Mononuclear cell (primary cell): ENCODE data around the gene FASTKD3. TPM values are rescaled to one million over a fixed set of nuclear protein-coding genes. Genes with fewer than 3 reads are reported as not detected.

Source experiments
- H3K27me3 ChIP-seq: 2 replicates; pipeline ENCODE4 v1.6.0; 2011; ENCODE audit warnings: low read length, control low read depth; ENCODE audit not compliant: insufficient read depth
- H3K4me1 ChIP-seq: 2 replicates; pipeline ENCODE4 v1.5.1; 2011; ENCODE audit warnings: mild to moderate bottlenecking, low read length, control low read depth; ENCODE audit not compliant: insufficient read depth
- H3K4me3 ChIP-seq: 2 replicates; pipeline ENCODE4 v1.5.1; 2011; ENCODE audit warnings: mild to moderate bottlenecking, low read length, moderate library complexity
- H3K9me3 ChIP-seq: 2 replicates; pipeline ENCODE4 v1.5.1; 2011; ENCODE audit warnings: low read depth, mild to moderate bottlenecking, control low read depth, low read length
- total RNA-seq: library from RNA; depleted of rRNA; stranded (reverse); fragments of >200 nt; gene quantifications from one replicate; pipeline ENCODE4 v1.2.3, GENCODE V29; 2012

Gene FASTKD3
- total RNA-seq, 1 donor, result 9.2 TPM

DNA sequence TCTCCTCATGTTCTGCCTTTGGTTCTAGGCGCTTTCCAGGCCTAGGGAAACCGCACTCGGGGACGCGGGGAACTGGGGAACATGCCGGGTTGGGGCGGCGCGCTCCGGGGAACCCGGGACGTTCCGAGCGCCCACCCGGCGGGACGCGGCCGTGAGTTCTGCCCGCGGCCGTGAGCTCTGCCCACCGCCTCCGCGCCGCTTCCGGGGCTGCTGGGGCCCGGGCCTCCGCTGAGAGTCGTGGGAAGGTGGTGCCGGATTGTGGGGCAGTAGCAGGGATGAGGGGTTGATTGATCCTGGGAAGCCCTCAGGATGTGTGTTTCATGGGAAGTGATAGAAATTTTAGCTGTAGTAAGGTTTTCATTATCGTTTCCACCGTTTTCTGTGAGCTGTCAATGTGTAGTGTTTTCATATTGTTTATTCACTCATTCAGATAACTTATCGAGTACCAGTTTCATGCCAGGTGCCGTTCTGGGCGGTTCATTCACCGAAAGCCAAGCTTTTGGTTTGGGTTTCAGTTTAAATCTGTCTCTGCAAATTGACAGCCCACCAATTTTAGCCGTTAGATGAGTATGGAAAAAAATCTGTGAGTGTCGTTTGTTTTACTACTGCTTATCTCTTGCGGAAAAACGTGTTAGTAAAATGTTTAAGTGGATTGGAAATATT is 774 bp upstream of the FASTKD3 start:
- no peaks in the 10 kb centered on the region for H3K27me3 ChIP-seq
- H3K9me3 ChIP-seq, result no peaks in the 10 kb centered on the region
- peaks cover 32% of the 10 kb centered on the region for H3K4me1 ChIP-seq
- peak overlapping the region; percentile 75 for H3K4me3 ChIP-seq

DNA sequence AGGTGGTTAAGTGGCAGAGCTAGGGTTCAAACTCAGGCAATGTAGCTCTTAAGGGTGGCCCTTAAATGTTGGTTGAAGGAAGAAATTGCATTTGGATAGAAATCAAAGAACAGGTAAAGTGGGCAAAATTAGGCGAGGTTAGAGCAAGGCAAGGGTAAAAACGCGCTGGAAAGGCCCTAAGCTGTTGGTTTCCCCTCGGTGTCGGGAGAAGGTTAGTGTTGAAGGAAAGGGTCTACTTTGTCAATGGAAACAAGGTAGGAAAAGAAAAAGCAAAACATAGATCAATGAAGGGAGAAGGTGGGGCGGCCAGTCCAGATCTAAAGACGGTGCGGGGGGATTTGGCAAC is 431 bp downstream of the FASTKD3 start:
- H3K9me3 ChIP-seq, result no peaks in the 10 kb centered on the region
- H3K4me3 ChIP-seq, result peak overlapping the region; percentile 75
- H3K4me1 ChIP-seq, result peaks cover 32% of the 10 kb centered on the region
- no peaks in the 10 kb centered on the region for H3K27me3 ChIP-seq

DNA sequence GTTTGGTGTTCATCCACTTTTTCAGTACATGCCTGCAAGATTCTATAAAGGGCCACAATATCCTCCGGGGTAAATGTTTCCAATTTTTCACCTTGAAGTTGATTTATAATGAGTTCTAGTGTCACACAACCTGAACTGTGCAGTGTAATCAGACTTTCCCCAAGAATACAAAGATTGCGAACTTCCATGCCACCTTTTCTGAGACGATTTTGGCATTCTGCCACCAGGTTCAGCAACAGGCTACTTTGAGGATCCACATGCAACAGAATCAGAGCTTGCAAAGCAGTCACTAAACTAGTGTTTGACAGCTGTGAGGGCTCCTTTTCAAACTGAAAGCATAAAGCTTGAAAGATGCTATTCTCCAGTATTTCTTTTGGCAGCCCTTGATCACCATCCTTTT is 1.6 kb downstream of the FASTKD3 start:
- H3K27me3 ChIP-seq, result no peaks in the 10 kb centered on the region
- no peaks in the 10 kb centered on the region for H3K9me3 ChIP-seq
- H3K4me3 ChIP-seq, result no peak overlapping the region
- peaks cover 32% of the 10 kb centered on the region for H3K4me1 ChIP-seq

DNA sequence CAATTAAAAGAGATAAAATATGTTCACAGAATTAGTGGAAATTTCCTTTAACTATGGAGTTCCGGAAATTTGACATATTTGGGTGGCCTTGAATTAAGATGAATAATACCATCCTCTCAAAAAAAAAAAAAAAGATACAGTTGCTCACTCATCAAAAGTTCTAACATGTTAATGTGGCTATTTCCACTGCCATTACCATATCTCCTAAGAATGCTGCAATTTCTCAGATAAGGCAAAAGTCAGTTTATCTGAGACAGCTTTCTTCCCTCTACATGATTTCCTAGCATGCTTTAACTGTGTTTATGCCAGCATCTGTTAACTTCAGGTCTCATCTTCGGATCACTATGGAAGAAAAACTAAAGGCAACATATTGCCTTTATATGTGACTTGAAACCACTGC is 2.6 kb downstream of the FASTKD3 start:
- no peak overlapping the region for H3K4me3 ChIP-seq
- H3K9me3 ChIP-seq, result no peaks in the 10 kb centered on the region
- peaks cover 26% of the 10 kb centered on the region for H3K4me1 ChIP-seq
- no peaks in the 10 kb centered on the region for H3K27me3 ChIP-seq

DNA sequence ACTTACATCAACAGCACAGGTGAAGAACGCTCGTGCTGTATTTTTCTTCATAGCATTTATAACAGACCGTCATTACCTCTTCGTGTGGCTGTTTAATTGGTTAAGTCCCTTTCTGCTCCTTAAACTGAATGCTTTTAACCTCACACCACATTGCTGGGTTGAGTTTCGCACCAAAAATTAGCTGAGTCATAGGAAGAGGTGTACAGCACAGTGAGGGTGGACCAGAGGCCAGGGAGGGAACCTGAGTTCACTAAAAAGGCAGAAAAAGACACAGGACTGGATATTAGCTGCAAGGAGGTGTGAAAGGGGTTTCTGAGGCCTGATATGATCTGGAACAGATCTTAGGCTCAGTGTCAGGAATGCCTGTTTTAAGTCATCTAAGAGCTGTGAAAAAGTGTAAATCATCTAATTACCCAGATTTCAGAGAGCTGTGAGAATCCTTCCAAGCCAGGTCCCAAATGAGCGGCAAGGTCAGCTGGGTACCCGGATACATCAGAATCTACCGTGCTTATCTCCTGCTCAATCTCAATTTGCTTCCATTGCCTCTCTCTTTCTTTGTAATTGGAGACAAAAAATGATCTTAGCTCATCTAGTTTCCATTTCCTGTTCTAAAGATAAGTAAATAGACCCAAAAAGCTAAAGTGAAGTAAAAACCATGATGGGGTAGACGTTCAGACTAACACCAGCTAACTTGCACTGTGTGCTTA is 10.8 kb downstream of the FASTKD3 start:
- H3K27me3 ChIP-seq, result peaks cover 4% of the 10 kb centered on the region

DNA sequence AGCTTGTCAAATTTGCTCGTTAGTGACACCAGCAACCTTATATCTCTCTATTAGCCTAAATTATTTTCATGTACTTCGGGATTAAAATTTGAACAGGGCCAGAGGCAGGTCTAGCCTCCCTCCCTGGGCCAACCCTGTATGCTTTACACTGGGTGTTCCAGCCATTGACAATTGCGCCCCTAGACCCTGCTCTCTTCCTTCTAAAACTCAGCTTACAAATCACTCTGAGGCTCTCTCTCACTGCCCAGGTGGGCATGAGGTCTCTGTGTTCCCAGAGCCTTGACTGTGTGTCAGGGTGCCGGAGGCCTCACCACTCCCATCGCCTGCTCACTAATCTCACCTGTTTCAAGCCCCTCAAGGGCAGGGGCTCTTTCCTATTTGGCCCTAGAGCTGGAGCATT is 11.5 kb downstream of the FASTKD3 start:
- Histone ChIP-seq H3K9me3 (no peaks in the 10 kb centered on the region), H3K4me3 (no peak overlapping the region), H3K4me1 (peaks cover 5% of the 10 kb centered on the region), H3K27me3 (peaks cover 5% of the 10 kb centered on the region)

More for the DNA sequence above, 10.8 kb downstream of the FASTKD3 start:
- Histone ChIP-seq H3K9me3 (no peaks in the 10 kb centered on the region), H3K4me1 (peaks cover 5% of the 10 kb centered on the region), H3K4me3 (no peak overlapping the region)

DNA sequence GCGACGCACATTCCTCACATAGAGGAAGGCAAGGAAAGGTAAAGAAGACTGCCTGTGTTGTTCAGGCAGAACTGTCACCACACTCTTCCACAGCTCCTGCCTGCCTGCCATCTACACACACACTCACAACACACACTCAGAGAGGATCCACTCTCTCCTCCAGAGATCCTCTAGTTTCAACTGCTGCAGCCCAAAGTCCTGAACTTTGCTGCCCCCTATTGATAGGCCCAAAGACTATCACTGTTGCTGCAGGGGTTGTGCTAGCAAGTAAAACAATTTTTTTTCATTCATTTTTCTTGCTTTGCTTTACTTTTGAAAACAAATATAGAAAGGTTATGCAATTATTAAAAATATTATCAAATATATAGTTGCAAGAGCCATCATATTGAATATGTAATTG is 12.0 kb downstream of the FASTKD3 start:
- Histone ChIP-seq H3K27me3 (peaks cover 10% of the 10 kb centered on the region), H3K9me3 (no peaks in the 10 kb centered on the region), H3K4me3 (no peak overlapping the region), H3K4me1 (peaks cover 5% of the 10 kb centered on the region)

DNA sequence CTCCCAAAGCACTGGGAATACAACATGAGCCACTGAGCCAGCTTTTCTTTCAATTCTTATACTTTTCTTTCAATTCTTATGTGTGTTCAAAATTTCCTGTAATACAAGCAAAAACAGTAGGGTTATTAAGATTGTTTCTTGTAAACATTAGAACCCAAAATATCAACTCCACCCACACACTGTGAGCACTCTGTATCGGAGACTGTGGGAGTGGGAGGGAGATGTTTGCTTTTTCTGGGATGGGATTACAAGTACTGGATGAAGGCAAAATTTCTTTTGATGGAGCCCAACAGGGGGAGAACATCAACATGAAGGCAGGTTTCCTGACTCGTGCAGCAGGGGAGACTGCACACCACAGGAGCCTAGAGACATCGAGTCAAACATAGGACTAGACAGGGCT is 13.2 kb downstream of the FASTKD3 start:
- peaks cover 10% of the 10 kb centered on the region for H3K4me1 ChIP-seq
- H3K27me3 ChIP-seq, result peaks cover 21% of the 10 kb centered on the region
- H3K4me3 ChIP-seq, result no peak overlapping the region
- no peaks in the 10 kb centered on the region for H3K9me3 ChIP-seq

DNA sequence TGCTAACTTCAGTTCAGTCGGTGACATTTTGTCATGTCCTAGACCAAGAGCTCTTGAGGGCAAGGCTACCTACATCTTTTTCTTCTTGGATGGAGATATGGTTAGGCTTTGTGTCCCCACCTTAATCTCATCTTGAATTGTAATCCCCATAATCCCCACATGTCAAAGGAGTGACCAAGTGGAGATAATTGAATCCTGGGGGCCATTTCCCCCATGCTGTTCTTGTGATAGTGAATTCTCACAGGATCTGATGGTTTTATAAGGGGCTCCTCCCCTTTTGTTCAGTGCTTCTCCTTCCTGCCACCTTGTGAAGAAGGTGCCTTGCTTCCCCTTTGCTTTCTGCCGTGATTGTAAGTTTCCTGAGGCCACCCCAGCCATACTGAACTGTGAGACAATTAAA is 15.8 kb downstream of the FASTKD3 start:
- Histone ChIP-seq H3K9me3 (no peaks in the 10 kb centered on the region), H3K4me1 (peaks cover 10% of the 10 kb centered on the region), H3K27me3 (peaks cover 41% of the 10 kb centered on the region), H3K4me3 (no peak overlapping the region)

DNA sequence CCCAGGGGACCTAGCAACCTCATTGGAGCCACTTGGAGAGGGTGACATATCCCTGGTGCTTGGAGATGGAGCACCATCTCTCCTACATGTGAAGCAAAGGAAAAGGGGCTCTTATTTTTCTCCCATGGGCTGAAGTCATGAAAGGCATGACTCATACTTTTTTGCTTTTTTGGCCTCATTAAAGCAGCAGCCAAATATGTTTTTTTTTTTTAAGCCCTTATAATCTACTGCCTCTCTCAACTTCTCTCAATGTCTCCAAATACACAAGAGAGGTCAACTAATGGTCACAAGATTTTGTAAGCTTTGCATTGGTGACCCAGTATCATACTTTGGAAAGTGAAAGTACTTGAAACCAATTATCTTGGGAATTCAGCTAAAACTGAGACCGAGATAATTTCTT is 16.3 kb downstream of the FASTKD3 start:
- H3K4me3 ChIP-seq, result no peak overlapping the region
- H3K27me3 ChIP-seq, result peaks cover 44% of the 10 kb centered on the region
- peaks cover 9% of the 10 kb centered on the region for H3K4me1 ChIP-seq
- H3K9me3 ChIP-seq, result no peaks in the 10 kb centered on the region

DNA sequence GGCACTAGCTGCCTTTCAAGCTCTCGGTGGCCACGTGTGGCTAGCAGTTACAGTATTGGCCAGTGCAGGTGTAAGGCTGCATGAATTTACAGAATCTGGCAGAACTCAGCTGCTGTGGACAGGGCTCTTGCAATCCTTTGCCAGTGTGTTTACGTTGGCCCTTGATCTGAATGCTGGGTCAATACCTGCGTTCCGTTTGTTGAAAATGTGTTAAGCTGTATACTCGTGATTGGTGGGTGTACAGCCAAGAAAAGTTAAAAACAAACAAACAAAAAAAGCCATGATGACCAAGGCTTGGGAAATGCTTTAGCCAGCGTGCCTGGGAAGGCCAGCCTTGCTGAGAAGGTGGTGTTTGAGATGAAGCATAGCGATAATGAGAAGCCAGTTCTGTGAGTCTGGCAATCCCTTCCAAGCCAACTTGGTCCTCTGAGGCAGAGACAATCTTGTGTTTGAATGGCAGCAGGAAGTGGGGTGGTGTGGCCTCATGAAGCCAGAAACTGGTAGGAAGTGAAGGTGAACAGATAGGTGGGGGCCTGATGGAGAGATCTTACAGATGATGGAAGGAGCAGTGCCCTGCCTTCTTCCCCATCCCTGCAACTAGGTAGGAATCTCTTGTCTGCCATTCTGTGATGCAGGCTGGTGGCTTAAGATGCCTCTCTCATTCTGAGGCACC is 17.1 kb downstream of the FASTKD3 start:
- Histone ChIP-seq H3K27me3 (peaks cover 46% of the 10 kb centered on the region), H3K4me3 (no peak overlapping the region), H3K4me1 (peaks cover 9% of the 10 kb centered on the region), H3K9me3 (no peaks in the 10 kb centered on the region)

DNA sequence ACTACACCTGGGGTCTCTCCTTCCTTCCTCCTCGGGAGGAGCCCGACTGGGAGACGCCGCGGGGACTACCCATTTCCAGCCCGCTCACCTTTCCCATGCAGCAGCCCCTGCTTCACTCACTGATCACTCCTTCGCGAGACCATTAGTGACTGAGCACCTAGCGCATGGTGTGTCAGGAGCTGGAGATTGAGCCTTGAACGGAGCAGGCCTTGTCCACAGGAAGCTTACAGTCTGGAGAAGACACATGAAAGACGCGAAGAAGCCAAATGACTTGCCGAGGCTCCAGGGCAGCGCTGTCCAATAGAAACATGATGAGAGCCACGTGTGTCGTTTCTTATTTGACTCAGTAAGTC is 17.6 kb downstream of the FASTKD3 start:
- peaks cover 46% of the 10 kb centered on the region for H3K27me3 ChIP-seq
- no peak overlapping the region for H3K4me3 ChIP-seq
- H3K4me1 ChIP-seq, result peaks cover 9% of the 10 kb centered on the region
- no peaks in the 10 kb centered on the region for H3K9me3 ChIP-seq

DNA sequence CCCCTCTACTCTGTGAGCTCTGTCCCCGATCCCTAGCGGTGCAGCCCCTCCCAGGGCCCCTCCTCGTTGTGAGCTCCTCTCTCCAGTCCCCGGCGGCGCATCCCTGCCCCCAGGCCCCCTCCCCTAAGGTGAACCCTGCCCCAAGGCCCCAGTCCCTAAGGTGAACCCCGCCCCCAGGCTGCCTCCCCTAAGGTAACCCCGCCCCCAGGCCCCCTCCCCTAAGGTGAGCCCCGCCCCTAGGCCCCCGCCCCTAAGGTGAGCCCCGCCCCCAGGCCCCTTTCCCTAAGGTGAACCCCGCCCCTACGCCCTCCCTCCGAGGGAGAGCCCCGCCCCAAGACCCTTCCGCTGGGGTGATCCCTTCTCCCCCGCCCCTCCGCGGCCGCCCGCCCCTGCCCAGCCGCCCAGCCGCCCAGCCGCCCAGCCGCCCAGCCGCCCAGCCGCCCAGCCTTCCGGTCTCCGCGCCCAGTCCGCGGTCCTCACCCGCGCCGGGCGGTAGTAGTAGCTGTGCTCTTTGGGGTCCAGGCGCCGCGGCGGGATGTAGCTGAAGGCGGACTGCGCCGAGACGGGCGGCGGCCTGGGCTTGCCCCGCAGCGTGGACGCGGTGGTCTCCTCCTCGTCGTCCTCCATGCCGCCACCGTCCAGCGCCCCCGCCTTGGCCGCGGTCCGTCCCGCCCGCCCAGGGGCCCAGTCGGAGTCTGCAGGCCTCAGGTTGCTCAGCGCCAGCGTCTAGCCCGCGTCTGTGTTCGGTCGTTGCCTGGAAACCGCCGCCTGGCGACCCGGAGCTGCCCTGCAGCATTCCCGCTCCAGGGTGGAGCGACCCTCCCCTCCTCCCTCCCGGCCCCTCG is 18.2 kb downstream of the FASTKD3 start, which contains the start of gene CFAP90:
Gene CFAP90, minus strand, starts transcription at position 739 of the 845 bp plus-strand sequence. Its CDS starts 112 bp downstream, at position 627.
- H3K27me3 ChIP-seq, result peaks cover 46% of the 10 kb centered on the region
- H3K4me1 ChIP-seq, result peaks cover 9% of the 10 kb centered on the region
- H3K4me3 ChIP-seq, result peak within 1 kb of the TSS; percentile 10
- no peaks in the 10 kb centered on the region for H3K9me3 ChIP-seq

DNA sequence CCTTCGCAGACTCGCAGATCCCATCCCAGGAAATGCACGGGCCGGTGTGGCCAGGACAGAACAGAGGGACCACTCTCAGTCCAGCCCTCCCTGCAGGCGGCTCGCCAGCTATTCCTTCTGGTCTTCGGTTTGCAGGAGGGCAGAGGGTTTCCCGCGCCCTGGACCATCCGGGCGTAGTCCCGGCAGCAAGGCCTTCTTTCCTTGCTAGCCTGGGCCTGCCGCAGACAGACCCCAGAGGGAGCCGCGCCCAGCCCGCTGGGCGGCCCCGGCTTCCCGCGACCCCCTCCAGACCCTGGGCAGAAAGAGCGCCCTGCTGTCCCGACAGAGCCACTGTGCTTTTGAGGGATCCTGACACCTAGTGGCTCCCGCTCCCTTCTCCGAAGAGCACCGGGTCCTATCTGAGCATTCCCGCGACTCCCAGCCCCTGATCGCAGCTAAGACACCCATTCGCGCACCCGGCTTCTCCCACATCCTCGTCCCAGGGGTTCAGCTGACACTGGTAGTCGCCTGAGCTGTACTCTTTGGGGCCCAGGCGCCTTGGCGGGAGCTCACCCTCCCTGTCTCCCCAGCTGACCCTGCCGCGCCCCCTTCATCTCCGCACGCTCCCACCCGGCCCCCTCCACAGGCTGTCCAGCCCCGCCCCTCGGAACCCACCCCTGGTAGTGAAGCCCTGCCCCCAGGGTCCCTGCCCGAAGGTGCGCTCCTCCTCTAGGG is 19.0 kb downstream of the FASTKD3 start:
- peaks cover 46% of the 10 kb centered on the region for H3K27me3 ChIP-seq
- no peaks in the 10 kb centered on the region for H3K9me3 ChIP-seq
- no peak overlapping the region for H3K4me3 ChIP-seq

More for the DNA sequence above, 19.0 kb downstream of the FASTKD3 start:
- peaks cover 9% of the 10 kb centered on the region for H3K4me1 ChIP-seq
